ENCODE data around the gene ARHGEF38.
"Not testable (repeated sequence)": the region's sequence is repeated elsewhere in the genome, so short reads cannot be mapped to it uniquely, and the experiment has no call there.

- TF ChIP-seq CTCF, POLR2A, EP300 (IDR thresholded peaks at IDR 0.05): not testable (repeated sequence)
These were observed 142.4 kb downstream of the ARHGEF38 start for GRCh38 chr4:105694812-105695211.

Measured in ovary (tissue), 3 donors.